Measurements from ENCODE around the gene MRPS9.
A peak's percentile ranks its signal among the peaks of the same experiment; 100 is the strongest.

The MRPS9 gene

DNA sequence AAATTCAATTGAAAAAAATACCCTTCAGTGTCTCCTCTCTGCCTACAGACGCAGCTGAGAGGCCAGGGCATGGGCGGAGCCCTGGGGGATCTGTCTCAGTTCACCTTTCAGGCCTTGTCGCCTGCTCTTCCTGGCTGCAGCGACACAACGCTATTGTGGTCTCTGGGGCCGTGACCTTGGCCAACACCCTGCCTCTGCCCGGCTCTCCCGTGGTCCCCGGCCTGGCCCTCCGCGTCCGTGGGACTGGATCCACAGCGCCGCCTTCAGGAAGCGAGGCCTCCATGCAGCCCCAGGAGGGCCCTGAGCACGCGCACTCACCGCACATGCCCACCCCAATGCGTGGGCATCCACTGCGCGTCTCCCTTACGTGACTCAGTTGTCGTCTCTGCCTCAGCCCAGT is 81.1 kb downstream of the MRPS9 start:
- Histone ChIP-seq H3K36me3 (ENCODE audit: control insufficient read depth, insufficient read depth, low read length) (no peaks in the 10 kb centered on the region), H3K9ac (ENCODE audit: low read depth, low read length) (no peak overlapping the region), H3K27ac (ENCODE audit: low read depth, low read length) (no peak overlapping the region), H3K4me1 (ENCODE audit: control insufficient read depth, insufficient read depth, low read length) (peaks cover 5% of the 10 kb centered on the region; the same call in 1 of the 2 replicates), H3K9me3 (ENCODE audit: control insufficient read depth, insufficient read depth, low read length) (no peaks in the 10 kb centered on the region), H3K4me3 (ENCODE audit: low read depth, low read length) (peak overlapping the region; percentile 63), H3K27me3 (ENCODE audit: control insufficient read depth, insufficient read depth, low read length) (no peaks in the 10 kb centered on the region)

DNA sequence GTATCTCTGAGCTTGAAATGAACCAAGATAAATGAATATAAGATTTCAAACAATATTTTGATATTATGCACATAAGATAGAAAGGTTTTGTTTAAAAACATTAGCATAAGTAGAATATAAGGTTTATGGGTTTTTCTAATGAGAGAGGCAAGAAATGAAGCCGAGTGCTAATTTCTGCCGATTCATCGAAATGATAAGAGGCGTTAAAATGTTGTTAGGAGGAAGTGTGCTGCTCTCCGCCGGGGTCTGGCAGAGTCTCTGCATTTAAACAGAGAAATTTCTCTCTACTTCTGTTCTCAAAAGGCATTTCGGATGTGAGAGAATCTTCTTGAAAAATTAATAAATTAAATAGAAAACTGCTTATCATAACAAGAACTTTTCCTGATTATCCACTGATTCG is 83.6 kb downstream of the MRPS9 start:
- peaks cover 3% of the 10 kb centered on the region; the same call in 1 of the 2 replicates for H3K4me1 ChIP-seq (ENCODE audit: control insufficient read depth, insufficient read depth, low read length)
- H3K4me3 ChIP-seq (ENCODE audit: low read depth, low read length): no peak overlapping the region
- no peaks in the 10 kb centered on the region for H3K27me3 ChIP-seq (ENCODE audit: control insufficient read depth, insufficient read depth, low read length)
- H3K36me3 ChIP-seq (ENCODE audit: control insufficient read depth, insufficient read depth, low read length): no peaks in the 10 kb centered on the region
- no peak overlapping the region for H3K9ac ChIP-seq (ENCODE audit: low read depth, low read length)
- H3K27ac ChIP-seq (ENCODE audit: low read depth, low read length): no peak overlapping the region
- no peaks in the 10 kb centered on the region for H3K9me3 ChIP-seq (ENCODE audit: control insufficient read depth, insufficient read depth, low read length)

DNA sequence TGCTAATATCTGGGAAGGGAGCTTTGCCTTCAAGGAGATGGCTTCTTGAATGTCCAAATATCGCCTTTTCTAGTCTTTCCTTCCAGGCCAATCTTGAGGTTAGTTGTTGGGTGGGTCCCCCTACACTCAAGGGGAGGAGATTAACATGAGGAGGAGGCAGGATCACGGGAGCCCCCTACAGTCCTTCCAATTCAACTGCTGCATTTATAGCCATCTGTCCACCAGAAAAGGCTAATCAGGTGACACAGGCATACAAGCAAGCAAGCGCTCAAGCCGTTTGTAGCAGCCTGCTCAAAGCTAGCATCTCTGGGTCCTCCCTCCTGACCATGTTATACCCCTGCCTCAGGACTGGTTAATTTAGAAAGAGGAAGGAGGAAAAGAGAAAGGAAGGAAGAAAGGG is 87.6 kb downstream of the MRPS9 start:
- H3K9me3 ChIP-seq (ENCODE audit: control insufficient read depth, insufficient read depth, low read length): no peaks in the 10 kb centered on the region
- no peak overlapping the region for H3K9ac ChIP-seq (ENCODE audit: low read depth, low read length)
- peaks cover 3% of the 10 kb centered on the region; the same call in 1 of the 2 replicates for H3K4me1 ChIP-seq (ENCODE audit: control insufficient read depth, insufficient read depth, low read length)
- H3K27ac ChIP-seq (ENCODE audit: low read depth, low read length): no peak overlapping the region
- H3K27me3 ChIP-seq (ENCODE audit: control insufficient read depth, insufficient read depth, low read length): no peaks in the 10 kb centered on the region
- H3K4me3 ChIP-seq (ENCODE audit: low read depth, low read length): peak overlapping the region; percentile 40
- no peaks in the 10 kb centered on the region for H3K36me3 ChIP-seq (ENCODE audit: control insufficient read depth, insufficient read depth, low read length)

DNA sequence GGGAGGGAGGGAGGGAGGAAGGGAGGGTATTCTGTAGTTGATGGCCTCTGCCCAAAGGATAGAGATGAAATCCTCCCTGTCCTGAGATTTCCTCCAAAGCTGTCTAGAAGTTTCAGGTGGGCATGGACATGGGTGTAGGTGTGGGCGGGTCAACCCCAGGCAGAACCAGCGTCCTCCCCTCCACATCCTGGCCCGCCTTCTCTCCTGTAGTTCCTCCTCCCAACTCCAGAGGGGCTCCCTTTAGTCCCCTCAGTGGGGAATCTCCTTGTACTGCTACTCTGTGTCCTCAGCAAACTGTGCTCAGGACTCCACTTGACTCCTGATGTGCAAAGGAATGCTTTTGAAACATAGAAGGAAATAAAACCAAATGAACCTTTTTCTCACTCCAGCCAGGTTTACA is 88.1 kb downstream of the MRPS9 start:
- no peaks in the 10 kb centered on the region for H3K36me3 ChIP-seq (ENCODE audit: control insufficient read depth, insufficient read depth, low read length)
- peaks cover 3% of the 10 kb centered on the region; the same call in 1 of the 2 replicates for H3K4me1 ChIP-seq (ENCODE audit: control insufficient read depth, insufficient read depth, low read length)
- no peaks in the 10 kb centered on the region for H3K27me3 ChIP-seq (ENCODE audit: control insufficient read depth, insufficient read depth, low read length)
- no peak overlapping the region for H3K27ac ChIP-seq (ENCODE audit: low read depth, low read length)
- no peaks in the 10 kb centered on the region for H3K9me3 ChIP-seq (ENCODE audit: control insufficient read depth, insufficient read depth, low read length)
- no peak overlapping the region for H3K9ac ChIP-seq (ENCODE audit: low read depth, low read length)
- H3K4me3 ChIP-seq (ENCODE audit: low read depth, low read length): no peak overlapping the region

DNA sequence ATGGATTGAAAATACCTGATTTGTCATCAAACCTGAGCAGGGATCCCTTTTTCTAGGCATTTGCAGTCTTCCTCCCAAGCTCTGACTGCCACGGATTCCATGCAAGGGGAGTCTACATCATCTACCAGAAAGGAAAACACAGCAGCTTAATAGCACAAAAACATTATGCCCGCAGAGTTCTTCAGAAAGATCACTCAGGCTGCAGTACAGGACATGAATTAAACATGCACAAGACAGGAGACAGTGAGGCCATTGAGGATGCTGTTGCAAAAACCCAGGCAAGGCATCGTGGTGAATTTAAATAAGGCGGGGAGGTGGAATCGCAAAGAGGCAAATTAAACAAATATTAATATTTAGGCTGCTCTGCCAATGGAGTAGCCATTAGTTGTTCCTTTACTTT is 88.5 kb downstream of the MRPS9 start:
- no peaks in the 10 kb centered on the region for H3K9me3 ChIP-seq (ENCODE audit: control insufficient read depth, insufficient read depth, low read length)
- peaks cover 3% of the 10 kb centered on the region; the same call in 1 of the 2 replicates for H3K4me1 ChIP-seq (ENCODE audit: control insufficient read depth, insufficient read depth, low read length)
- no peak overlapping the region for H3K4me3 ChIP-seq (ENCODE audit: low read depth, low read length)
- no peaks in the 10 kb centered on the region for H3K27me3 ChIP-seq (ENCODE audit: control insufficient read depth, insufficient read depth, low read length)
- no peak overlapping the region for H3K9ac ChIP-seq (ENCODE audit: low read depth, low read length)
- no peak overlapping the region for H3K27ac ChIP-seq (ENCODE audit: low read depth, low read length)
- H3K36me3 ChIP-seq (ENCODE audit: control insufficient read depth, insufficient read depth, low read length): no peaks in the 10 kb centered on the region

DNA sequence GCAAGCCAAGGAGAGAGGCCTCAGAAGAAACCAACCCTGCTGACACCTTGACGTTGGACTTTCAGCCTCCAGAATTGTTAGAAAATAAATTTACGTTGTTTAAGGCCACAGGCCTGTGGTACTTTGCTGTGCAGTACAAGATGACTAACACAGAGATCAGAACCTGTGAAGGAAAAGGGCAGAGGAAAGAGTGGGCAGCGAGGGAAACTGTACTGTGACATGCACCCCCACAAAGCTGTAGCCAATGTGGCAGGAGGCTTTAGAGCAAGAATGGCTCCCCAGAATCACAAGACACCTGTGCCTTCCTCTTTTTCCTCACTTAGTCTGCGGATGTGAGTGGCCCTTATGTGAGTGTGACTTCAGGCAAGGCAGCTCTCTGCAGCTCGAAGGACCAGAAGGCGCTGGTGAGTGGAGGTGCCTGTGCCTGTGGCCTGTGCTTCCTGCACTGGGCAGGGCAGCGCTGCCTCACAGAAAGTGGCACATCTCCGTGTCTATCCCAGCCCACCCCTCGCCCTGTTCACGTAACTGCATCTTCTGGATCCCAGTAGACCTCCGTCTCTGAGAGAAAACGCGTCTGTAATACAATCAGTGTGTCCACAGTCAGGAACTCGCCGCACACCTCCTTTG is 89.5 kb downstream of the MRPS9 start:
- Histone ChIP-seq H3K4me1 (ENCODE audit: control insufficient read depth, insufficient read depth, low read length) (peaks cover 3% of the 10 kb centered on the region; the same call in 1 of the 2 replicates), H3K9me3 (ENCODE audit: control insufficient read depth, insufficient read depth, low read length) (no peaks in the 10 kb centered on the region), H3K36me3 (ENCODE audit: control insufficient read depth, insufficient read depth, low read length) (no peaks in the 10 kb centered on the region), H3K4me3 (ENCODE audit: low read depth, low read length) (no peak overlapping the region), H3K27ac (ENCODE audit: low read depth, low read length) (no peak overlapping the region), H3K9ac (ENCODE audit: low read depth, low read length) (no peak overlapping the region), H3K27me3 (ENCODE audit: control insufficient read depth, insufficient read depth, low read length) (no peaks in the 10 kb centered on the region)

DNA sequence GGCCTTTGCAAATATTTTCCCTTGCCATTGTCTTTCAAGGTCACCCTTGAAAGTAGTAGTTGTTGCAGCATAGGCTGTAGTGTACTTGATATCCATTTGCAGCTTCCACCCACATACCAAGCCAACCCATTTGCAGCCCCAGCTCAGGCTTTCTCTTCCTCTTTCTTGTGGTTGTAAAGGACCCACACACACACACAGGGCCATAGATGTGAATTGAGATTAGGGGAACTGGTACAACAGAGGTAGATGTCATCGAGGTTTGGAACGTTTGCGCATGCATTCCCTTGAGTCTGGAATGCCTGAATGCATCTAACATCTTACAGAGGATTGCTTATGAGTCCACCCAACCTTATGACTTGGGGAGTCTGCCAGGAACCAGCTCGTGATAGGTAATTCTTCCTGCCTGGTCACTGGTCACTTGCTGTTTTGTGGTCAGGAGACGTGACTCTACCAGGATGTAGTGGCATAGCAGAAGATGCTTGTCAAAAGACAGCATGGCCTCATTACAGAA is 91.9 kb downstream of the MRPS9 start:
- Histone ChIP-seq H3K27me3 (ENCODE audit: control insufficient read depth, insufficient read depth, low read length) (no peaks in the 10 kb centered on the region), H3K27ac (ENCODE audit: low read depth, low read length) (no peak overlapping the region), H3K4me1 (ENCODE audit: control insufficient read depth, insufficient read depth, low read length) (peaks cover 3% of the 10 kb centered on the region; the same call in 1 of the 2 replicates), H3K36me3 (ENCODE audit: control insufficient read depth, insufficient read depth, low read length) (no peaks in the 10 kb centered on the region), H3K9me3 (ENCODE audit: control insufficient read depth, insufficient read depth, low read length) (no peaks in the 10 kb centered on the region), H3K9ac (ENCODE audit: low read depth, low read length) (no peak overlapping the region), H3K4me3 (ENCODE audit: low read depth, low read length) (no peak overlapping the region)

DNA sequence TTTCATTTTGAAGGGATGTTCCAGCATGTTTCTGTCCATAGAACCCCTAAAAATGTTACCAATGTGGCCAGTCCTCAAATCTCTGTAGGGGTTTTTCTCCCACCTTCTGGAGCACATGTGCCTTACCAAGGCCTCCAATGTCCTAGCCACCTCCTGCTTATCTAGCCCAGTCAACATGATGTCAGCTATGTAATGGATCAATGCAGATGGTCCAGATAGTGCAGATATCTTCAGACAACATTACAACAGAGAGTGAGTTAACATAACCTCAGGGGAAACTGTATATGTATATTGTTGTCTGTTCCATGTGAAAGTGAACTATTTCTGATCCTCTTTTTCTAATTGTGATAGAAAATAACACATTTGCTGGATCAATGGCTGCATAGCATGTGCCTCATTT is 92.7 kb downstream of the MRPS9 start:
- H3K4me1 ChIP-seq (ENCODE audit: control insufficient read depth, insufficient read depth, low read length): no peaks in the 10 kb centered on the region
- no peak overlapping the region for H3K27ac ChIP-seq (ENCODE audit: low read depth, low read length)
- H3K4me3 ChIP-seq (ENCODE audit: low read depth, low read length): no peak overlapping the region
- no peaks in the 10 kb centered on the region for H3K36me3 ChIP-seq (ENCODE audit: control insufficient read depth, insufficient read depth, low read length)
- H3K27me3 ChIP-seq (ENCODE audit: control insufficient read depth, insufficient read depth, low read length): no peaks in the 10 kb centered on the region
- H3K9ac ChIP-seq (ENCODE audit: low read depth, low read length): no peak overlapping the region
- H3K9me3 ChIP-seq (ENCODE audit: control insufficient read depth, insufficient read depth, low read length): no peaks in the 10 kb centered on the region

DNA sequence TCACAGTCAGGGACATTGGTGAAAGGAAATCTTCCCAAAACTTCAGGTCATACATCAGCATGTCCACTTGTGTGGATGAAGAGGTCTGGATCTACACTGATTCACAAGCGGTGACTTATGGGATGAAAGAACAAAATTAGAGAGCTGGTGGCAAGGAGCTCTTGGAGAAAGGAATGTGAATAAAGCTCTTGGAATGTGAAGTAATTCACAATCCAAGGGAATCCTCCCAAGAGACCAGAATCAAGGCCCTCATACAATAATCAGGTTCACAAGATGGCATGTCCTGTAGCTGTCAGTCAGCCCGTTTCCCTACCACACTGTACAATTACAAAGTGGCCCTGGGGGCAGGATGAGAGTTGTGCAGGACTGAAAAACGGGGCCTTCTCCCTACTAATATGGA is 96.2 kb downstream of the MRPS9 start:
- Histone ChIP-seq H3K9ac (ENCODE audit: low read depth, low read length) (no peak overlapping the region), H3K9me3 (ENCODE audit: control insufficient read depth, insufficient read depth, low read length) (no peaks in the 10 kb centered on the region), H3K27ac (ENCODE audit: low read depth, low read length) (no peak overlapping the region)

DNA sequence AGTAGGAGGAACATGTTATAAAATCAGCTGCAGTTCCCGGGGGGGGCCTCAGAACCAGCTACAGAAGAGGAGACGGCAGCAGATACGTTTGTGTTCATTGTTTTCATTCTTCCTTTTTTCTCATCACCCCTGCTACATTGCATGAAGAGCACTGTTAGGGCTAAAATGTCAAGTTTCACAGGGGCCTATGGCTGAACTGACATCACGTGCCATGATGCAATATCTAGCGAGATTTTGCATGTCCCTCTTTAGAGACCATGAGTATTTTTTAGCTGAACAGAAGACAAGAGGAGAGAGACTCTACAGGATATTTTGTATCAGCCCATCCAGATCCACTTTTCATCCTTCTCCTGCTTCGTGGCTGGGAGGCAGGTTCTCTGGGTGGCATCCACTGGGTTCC is 97.6 kb downstream of the MRPS9 start:
- no peaks in the 10 kb centered on the region; the same call in 1 of the 2 replicates for H3K27me3 ChIP-seq (ENCODE audit: control insufficient read depth, insufficient read depth, low read length)

More for the DNA sequence above, 96.2 kb downstream of the MRPS9 start:
- Histone ChIP-seq H3K36me3 (ENCODE audit: control insufficient read depth, insufficient read depth, low read length) (no peaks in the 10 kb centered on the region), H3K4me3 (ENCODE audit: low read depth, low read length) (no peak overlapping the region), H3K4me1 (ENCODE audit: control insufficient read depth, insufficient read depth, low read length) (peaks cover 1% of the 10 kb centered on the region; the same call in 1 of the 2 replicates), H3K27me3 (ENCODE audit: control insufficient read depth, insufficient read depth, low read length) (no peaks in the 10 kb centered on the region)

DNA sequence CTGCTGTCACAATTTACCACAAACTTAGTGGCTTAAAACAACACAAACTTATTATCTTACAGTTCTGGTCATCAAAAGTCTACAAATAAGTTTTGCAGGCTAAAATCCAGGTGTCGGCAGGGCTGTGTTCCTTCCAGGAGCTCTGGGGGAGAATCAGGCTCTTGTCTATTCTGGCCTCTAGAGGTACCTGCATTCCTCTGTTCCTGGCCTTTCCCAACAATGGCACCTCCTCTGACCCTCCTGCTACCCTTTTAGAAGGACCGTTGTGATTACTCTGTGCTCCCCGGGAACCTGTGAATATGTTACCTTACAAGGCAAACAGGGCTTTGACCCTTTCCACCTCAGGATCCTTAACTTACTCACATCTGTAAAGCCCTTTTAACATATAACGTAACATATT is 98.5 kb downstream of the MRPS9 start:
- peaks cover 6% of the 10 kb centered on the region; the same call in 1 of the 2 replicates for H3K4me1 ChIP-seq (ENCODE audit: control insufficient read depth, insufficient read depth, low read length)
- no peaks in the 10 kb centered on the region for H3K36me3 ChIP-seq (ENCODE audit: control insufficient read depth, insufficient read depth, low read length)
- H3K27me3 ChIP-seq (ENCODE audit: control insufficient read depth, insufficient read depth, low read length): no peaks in the 10 kb centered on the region; the same call in 1 of the 2 replicates
- no peaks in the 10 kb centered on the region for H3K9me3 ChIP-seq (ENCODE audit: control insufficient read depth, insufficient read depth, low read length)
- H3K9ac ChIP-seq (ENCODE audit: low read depth, low read length): no peak overlapping the region
- no peak overlapping the region for H3K27ac ChIP-seq (ENCODE audit: low read depth, low read length)
- no peak overlapping the region for H3K4me3 ChIP-seq (ENCODE audit: low read depth, low read length)

More for the DNA sequence above, 97.6 kb downstream of the MRPS9 start:
- H3K9ac ChIP-seq (ENCODE audit: low read depth, low read length): no peak overlapping the region
- H3K36me3 ChIP-seq (ENCODE audit: control insufficient read depth, insufficient read depth, low read length): no peaks in the 10 kb centered on the region
- no peak overlapping the region for H3K27ac ChIP-seq (ENCODE audit: low read depth, low read length)
- peaks cover 6% of the 10 kb centered on the region; the same call in 1 of the 2 replicates for H3K4me1 ChIP-seq (ENCODE audit: control insufficient read depth, insufficient read depth, low read length)
- no peaks in the 10 kb centered on the region for H3K9me3 ChIP-seq (ENCODE audit: control insufficient read depth, insufficient read depth, low read length)
- H3K4me3 ChIP-seq (ENCODE audit: low read depth, low read length): no peak overlapping the region

Data from HUES48 (cell line).